LNCaP clone FGC (cell line): Measurements from ENCODE around the gene CAMKK1.

Experiments used
- DNase-seq: peaks from one replicate; pipeline ENCODE4 v3.0.0-alpha.2; 2011; ENCODE audit warnings: low read depth
- H3K4me3 ChIP-seq: 2 replicates; pipeline ENCODE4 v1.5.1; 2011; ENCODE audit warnings: mild to moderate bottlenecking, low read depth, low read length, control low read depth
- CTCF ChIP-seq: IDR thresholded peaks from 2 replicates; pipeline ENCODE4 v1.5.1; 2012; ENCODE audit warnings: mild to moderate bottlenecking; ENCODE audit not compliant: control insufficient read depth, insufficient read depth; ENCODE audit errors: extremely low read depth

CAMKK1 gene

DNA sequence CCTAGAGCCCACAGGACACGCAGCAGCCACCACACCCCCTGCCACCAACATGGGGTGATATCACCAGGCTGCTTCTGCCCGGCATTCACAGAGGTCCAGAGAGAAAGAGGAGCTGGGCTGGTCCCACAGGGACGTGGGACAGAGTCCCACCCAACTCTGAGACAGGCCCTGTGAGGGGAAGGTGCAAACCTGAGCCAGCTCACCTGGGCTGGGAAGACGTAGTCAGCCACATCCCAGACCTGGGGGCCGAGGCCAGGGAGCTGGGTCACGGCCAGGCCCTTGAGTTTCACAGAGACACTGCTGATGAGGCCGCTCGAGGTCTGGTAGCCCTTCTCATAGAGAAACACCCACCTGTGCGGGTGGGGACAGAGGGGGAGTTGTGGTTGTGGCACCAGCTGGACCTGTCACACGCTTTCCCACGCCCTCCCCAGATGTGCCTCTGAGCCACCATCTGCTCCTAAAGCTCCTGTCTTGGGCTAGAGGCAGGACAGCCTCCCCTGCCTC lies 12.2 kb upstream of the CAMKK1 start:
- no peak for DNase-seq
- TF ChIP-seq CTCF, result no peak
- H3K4me3 ChIP-seq, result no peak overlapping the region

DNA sequence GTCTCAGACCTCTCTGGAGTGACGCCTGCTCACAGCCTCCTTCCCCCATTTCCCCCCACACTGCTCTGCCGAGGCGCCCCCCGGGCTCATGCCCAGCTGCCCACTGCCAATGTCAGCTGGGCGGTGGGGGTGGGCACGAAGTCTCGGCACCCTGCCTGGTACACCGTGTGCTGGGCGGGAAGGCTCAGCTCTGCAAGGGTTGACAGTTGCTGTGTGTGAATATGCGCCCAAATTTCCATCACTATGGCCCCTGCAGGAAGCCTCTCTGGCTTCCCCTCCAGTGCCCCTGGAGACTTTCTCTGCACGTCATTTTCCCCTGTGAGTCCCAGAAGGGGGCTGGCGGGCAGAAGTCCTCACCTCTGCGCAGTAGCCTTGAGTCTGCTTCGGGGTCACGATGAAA lies 11.6 kb upstream of the CAMKK1 start:
- no peak for TF ChIP-seq CTCF
- no peak for DNase-seq
- H3K4me3 ChIP-seq, result no peak overlapping the region

DNA sequence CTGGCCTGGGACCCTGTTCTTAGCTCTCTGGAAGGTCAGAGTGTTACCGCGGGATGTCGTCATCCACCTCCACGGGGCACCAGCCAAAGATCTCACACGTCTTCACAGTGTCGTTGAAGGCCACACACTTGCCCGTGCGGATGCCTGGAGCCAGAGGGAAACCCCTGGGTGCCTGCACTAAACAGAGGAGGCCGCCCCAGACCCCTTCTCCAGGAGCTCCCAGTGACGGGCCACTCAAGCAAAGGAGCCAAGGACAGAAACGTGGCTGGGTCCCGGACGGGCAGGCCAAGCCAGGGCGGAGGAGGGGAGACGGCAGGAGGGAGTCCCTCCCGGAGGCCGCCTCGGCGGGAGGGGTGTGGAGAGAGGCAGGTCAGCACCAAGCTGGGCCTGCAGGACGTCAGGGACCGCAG lies 11.0 kb upstream of the CAMKK1 start:
- no peak for TF ChIP-seq CTCF
- no peak overlapping the region for H3K4me3 ChIP-seq
- no peak for DNase-seq

DNA sequence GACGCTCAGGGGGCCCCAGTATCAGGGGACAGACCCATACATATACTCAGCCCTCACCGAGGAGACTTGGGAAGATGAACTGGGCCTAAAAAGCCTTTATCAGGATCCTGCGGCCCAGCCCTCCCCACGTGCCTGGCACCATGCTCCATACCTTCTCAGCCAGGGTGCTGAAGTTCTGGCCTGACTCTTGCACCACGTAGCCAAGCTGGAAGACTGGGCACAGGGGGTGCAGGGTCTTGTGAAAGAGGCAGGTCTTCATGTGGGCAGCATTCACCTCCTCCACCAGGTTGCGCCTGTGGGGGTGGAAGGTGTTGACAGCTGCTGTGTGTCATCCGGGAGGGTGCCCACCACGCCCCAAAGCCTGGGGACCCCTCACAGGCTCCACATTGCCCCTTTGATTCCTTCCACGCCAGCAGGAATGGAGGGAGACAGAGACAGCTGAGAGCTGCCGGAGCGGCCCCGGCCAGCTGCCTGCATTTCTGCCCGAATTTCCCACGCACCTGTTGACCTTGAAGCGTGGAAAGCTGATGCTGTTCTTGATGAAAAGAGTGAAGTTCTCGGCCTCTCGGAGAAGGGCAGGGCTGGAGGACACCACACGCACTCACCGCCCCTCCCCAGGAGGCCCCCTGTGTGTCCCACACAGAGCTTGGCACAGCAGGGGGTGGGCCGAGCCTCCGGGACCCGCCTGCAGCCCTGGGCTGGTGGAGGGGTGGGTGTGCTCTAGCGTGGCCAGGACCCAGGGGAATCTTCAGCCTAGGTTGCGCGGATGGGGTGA lies 10.4 kb upstream of the CAMKK1 start:
- no peak for TF ChIP-seq CTCF
- no peak for DNase-seq
- no peak overlapping the region for H3K4me3 ChIP-seq

- H3K4me3 ChIP-seq, result no peak overlapping the region
- DNase-seq, result no peak
- no peak for TF ChIP-seq CTCF
Measured at GRCh38 chr17:3900646-3901045, 7.8 kb upstream of the CAMKK1 start.

GRCh38 chr17:3897731-3898130 lies 4.9 kb upstream of the CAMKK1 start:
- no peak for DNase-seq
- H3K4me3 ChIP-seq, result no peak overlapping the region
- no peak for TF ChIP-seq CTCF

- no peak for TF ChIP-seq CTCF
- DNase-seq, result no peak
- H3K4me3 ChIP-seq, result no peak overlapping the region
Measured at GRCh38 chr17:3896968-3897235, 4.0 kb upstream of the CAMKK1 start.
